Testis (tissue), 2 donors: Measurements from ENCODE around the gene EPB41L2.

ENCODE experiments used
- CTCF ChIP-seq, 3 experiments: fragments of 450-650 bp in 2 of 3; fragments of 200-600 bp in 1 of 3; sonication (generic) in 1 of 3; IDR thresholded peaks; one replicate each; pipeline ENCODE4 v1.5.1; 2016 to 2019; ENCODE audit warnings: antibody characterized with exemption in 3 of 3, mild to moderate bottlenecking in 2 of 3, moderate library complexity in 1 of 3
- POLR2A ChIP-seq: fragments of 450-650 bp; IDR thresholded peaks from one replicate; pipeline ENCODE4 v1.6.1; 2017; ENCODE audit warnings: antibody characterized with exemption, mild to moderate bottlenecking, moderate library complexity

- TF ChIP-seq CTCF (IDR thresholded peaks at IDR 0.05) (no peak), POLR2A (no peak)
Observed at GRCh38 chr6:130927305-130927704, 135.7 kb downstream of the EPB41L2 start.
